HepG2 (cell line): Measurements from ENCODE around the gene MIS18A. TPM values are rescaled to one million over a fixed set of nuclear protein-coding genes. Genes with fewer than 3 reads are reported as not detected.

Experiments
- ATAC-seq: fragments of 200-7000 bp; cut with Tn5 transposase; 3 replicates; pipeline ENCODE4 v1.9.1; 2020; ENCODE audit warnings: mild to moderate bottlenecking, moderate library complexity
- BruUV-seq: library from RNA; stranded (reverse); fragments of 400-500 nt; replicated peaks from 2 replicates; lab custom pipeline; 2021; lab: Mats Ljungman, UMichigan
- CTCF ChIA-PET: fragments of 300-600 bp; formaldehyde crosslinking; extraction: SDS; loops from one replicate; lab custom pipeline; 2021; ENCODE audit warnings: low total read pairs, inconsistent platforms, low intra/inter-chr PET ratio; lab: Yijun Ruan, JAX
- POLR2A ChIA-PET: fragments of 350-600 bp; sonication (Branson Sonifier 250); formaldehyde crosslinking; loops from one replicate; lab custom pipeline; 2020; ENCODE audit warnings: antibody characterized with exemption, inconsistent platforms; lab: Yijun Ruan, JAX
- DNase-seq: peaks from one replicate; pipeline ENCODE4 v3.0.0-alpha.2; 2015; ENCODE audit warnings: low spot score
- FAIRE-seq: peaks from 3 replicates; lab custom pipeline; 2011; peaks lifted over from hg19 to GRCh38; lab: Jason Lieb, UNC
- H2AFZ ChIP-seq: one replicate; pipeline ENCODE4 v1.6.1; 2011; ENCODE audit warnings: low read length, inconsistent platforms
- H3K27ac ChIP-seq: fragments of 300-600 bp; 3 replicates; pipeline ENCODE4 v1.8.0; 2011; ENCODE audit warnings: mixed run types, mild to moderate bottlenecking, mixed read lengths, low read length, inconsistent platforms; ENCODE audit not compliant: insufficient read depth; ENCODE audit errors: extremely low read length
- H3K27me3 ChIP-seq, 2 experiments: fragments of 200-600 bp in 1 of 2; 2 replicates in 1 of 2; 3 replicates in 1 of 2; pipeline versions ENCODE4 v1.6.0 to v1.8.0; 2011; ENCODE audit warnings: low read length in 2 of 2, mild to moderate bottlenecking in 2 of 2, moderate library complexity in 2 of 2, inconsistent platforms in 1 of 2; ENCODE audit not compliant: insufficient read depth in 2 of 2, control insufficient read depth in 1 of 2
- H3K36me3 ChIP-seq, 2 experiments: fragments of 200-600 bp in 1 of 2; replicated peaks in 1 of 2; 2 replicates in 1 of 2; 3 replicates in 1 of 2; pipeline versions ENCODE4 v1.5.1 to v1.8.0; 2011; ENCODE audit warnings: low read length in 2 of 2, inconsistent platforms in 1 of 2; ENCODE audit not compliant: insufficient read depth in 2 of 2, control insufficient read depth in 1 of 2
- H3K4me1 ChIP-seq: 2 replicates; pipeline ENCODE4 v1.5.1; 2012; ENCODE audit warnings: low read length, inconsistent platforms; ENCODE audit not compliant: insufficient read depth
- H3K4me2 ChIP-seq: 2 replicates; pipeline ENCODE4 v1.6.0; 2011; ENCODE audit warnings: low read depth, low read length, inconsistent platforms
- H3K4me3 ChIP-seq, 3 experiments: fragments of 200-600 bp in 1 of 3; sonication (generic), shearing (Covaris generic) in 1 of 3; replicated peaks in 1 of 3; 2 replicates each; pipeline ENCODE4 v1.5.1; 2011 to 2016; ENCODE audit warnings: low read length in 3 of 3, inconsistent platforms in 2 of 3, low read depth in 2 of 3, mild to moderate bottlenecking in 2 of 3, control low read depth in 1 of 3, mixed read lengths in 1 of 3; ENCODE audit not compliant: insufficient read depth in 1 of 3
- H3K79me2 ChIP-seq: one replicate; pipeline ENCODE4 v1.6.1; 2011; ENCODE audit warnings: low read length, inconsistent platforms; ENCODE audit not compliant: insufficient read depth
- H3K9ac ChIP-seq: 2 replicates; pipeline ENCODE4 v1.6.0; 2011; ENCODE audit warnings: mild to moderate bottlenecking, low read depth, low read length, inconsistent platforms; ENCODE audit not compliant: insufficient read depth
- H3K9me3 ChIP-seq: 2 replicates; pipeline ENCODE4 v1.5.1; 2012; ENCODE audit warnings: mild to moderate bottlenecking, low read length
- H4K20me1 ChIP-seq: 2 replicates; pipeline ENCODE4 v1.6.0; 2011; ENCODE audit warnings: inconsistent platforms, mild to moderate bottlenecking, low read length, moderate library complexity; ENCODE audit not compliant: insufficient read depth
- CERS6 ChIP-seq: sonication (generic); formaldehyde crosslinking; IDR thresholded peaks from 2 replicates; pipeline ENCODE4 v1.5.0; 2020; ENCODE audit warnings: missing genetic modification reagents
- CREM ChIP-seq, 2 experiments: sonication (generic) in 1 of 2; formaldehyde crosslinking in 1 of 2; IDR thresholded peaks; 2 replicates each; pipeline versions ENCODE4 v1.4.0 to v1.6.1; 2016 to 2020; ENCODE audit warnings: antibody characterized with exemption in 1 of 2, mild to moderate bottlenecking in 1 of 2, missing genetic modification reagents in 1 of 2
- GMEB1 ChIP-seq: sonication (generic); formaldehyde crosslinking; IDR thresholded peaks from 2 replicates; pipeline ENCODE4 v1.5.1; 2020; ENCODE audit warnings: missing genetic modification reagents, mild to moderate bottlenecking, borderline replicate concordance
- HCFC1 ChIP-seq: fragments of 150-350 bp; IDR thresholded peaks from 2 replicates; pipeline ENCODE4 v1.6.1; 2014; ENCODE audit warnings: low read depth, low read length
- HMGA1 ChIP-seq: sonication (generic); formaldehyde crosslinking; conservative IDR thresholded peaks from 2 replicates; pipeline ENCODE4 v1.4.0; 2020; ENCODE audit warnings: missing genetic modification reagents
- KAT2B ChIP-seq: fragments of 150-350 bp; IDR thresholded peaks from 2 replicates; pipeline ENCODE4 v1.6.1; 2014; ENCODE audit warnings: low read depth, low read length, borderline replicate concordance
- MED8 ChIP-seq: sonication (generic); formaldehyde crosslinking; IDR thresholded peaks from 2 replicates; pipeline ENCODE4 v1.8.1; 2023; ENCODE audit warnings: mild to moderate bottlenecking, missing genetic modification reagents; ENCODE audit not compliant: insufficient replicate concordance
- NFE2L1 ChIP-seq: sonication (generic); formaldehyde crosslinking; IDR thresholded peaks from 2 replicates; pipeline ENCODE4 v1.4.0; 2020; ENCODE audit warnings: missing genetic modification reagents, mild to moderate bottlenecking, borderline replicate concordance
- SETDB1 ChIP-seq: sonication (generic); formaldehyde crosslinking; IDR thresholded peaks from 2 replicates; pipeline ENCODE4 v1.5.1; 2020; ENCODE audit warnings: missing genetic modification reagents, mild to moderate bottlenecking, borderline replicate concordance
- SMYD3 ChIP-seq: sonication (generic); formaldehyde crosslinking; IDR thresholded peaks from 2 replicates; pipeline ENCODE4 v1.8.1; 2023; ENCODE audit warnings: mild to moderate bottlenecking, missing genetic modification reagents
- SNAI1 ChIP-seq: sonication (generic); formaldehyde crosslinking; IDR thresholded peaks from 2 replicates; pipeline ENCODE4 v1.5.0; 2020; ENCODE audit warnings: mild to moderate bottlenecking, missing genetic modification reagents, borderline replicate concordance
- TCF12 ChIP-seq, 2 experiments: fragments of 450-650 bp in 1 of 2; sonication (generic) in 1 of 2; formaldehyde crosslinking in 1 of 2; IDR thresholded peaks; 2 replicates each; pipeline versions ENCODE4 v1.6.1 to v1.8.0; 2017 to 2022; ENCODE audit warnings: antibody characterized with exemption in 1 of 2, mild to moderate bottlenecking in 1 of 2, missing genetic modification reagents in 1 of 2, moderate library complexity in 1 of 2
- ZNF136 ChIP-seq: sonication (generic); formaldehyde crosslinking; IDR thresholded peaks from 2 replicates; pipeline ENCODE4 v1.8.1; 2022; ENCODE audit warnings: low read depth, mild to moderate bottlenecking, moderate library complexity, missing genetic modification reagents
- ZNF230 ChIP-seq: sonication (generic); formaldehyde crosslinking; IDR thresholded peaks from 2 replicates; pipeline ENCODE4 v1.4.0; 2020; ENCODE audit warnings: mild to moderate bottlenecking, missing genetic modification reagents
- ZNF672 ChIP-seq: sonication (generic); formaldehyde crosslinking; IDR thresholded peaks from 2 replicates; pipeline ENCODE4 v1.8.1; 2022; ENCODE audit warnings: missing genetic modification reagents
- ZNF773 ChIP-seq: sonication (generic); formaldehyde crosslinking; IDR thresholded peaks from 2 replicates; pipeline ENCODE4 v1.4.0; 2020; ENCODE audit warnings: missing genetic modification reagents, borderline replicate concordance
- WGBS: methylation state at CpG from one replicate; pipeline ENCODE4 v1.1.6; 2017; ENCODE audit warnings: low lambda C conversion rate; 5-methylcytosine and 5-hydroxymethylcytosine counted together
- in situ Hi-C: cut with HindIII; loops from 2 replicates; pipeline ENCODE4 v1.10.0; 2017; ENCODE audit warnings: low pct_unique_long_range_greater_than_20kb; ENCODE audit not compliant: extremely low pct_ligation_motif_present
- intact Hi-C: fragments of 100-400 bp; cut with micrococcal nuclease; formaldehyde crosslinking; loops from one replicate; pipeline ENCODE4 v1.10.0; 2022; ENCODE audit not compliant: unreplicated experiment
- polyA plus RNA-seq, 8 experiments: library from polyadenylated mRNA; depleted of rRNA in 3 of 8; stranded (reverse) in 7 of 8; unstranded in 1 of 8; fragments of >200 nt; fragmentation: Illumina TruSeq in 4 of 8; extraction: Trizol in 4 of 8; gene quantifications; 2 replicates each; pipeline versions ENCODE4 v1.2.1 to v1.2.3, GENCODE V29; 2011 to 2016; ENCODE audit warnings: low read depth in 4 of 8, missing spikeins in 1 of 8, mixed read lengths in 1 of 8; ENCODE audit not compliant: insufficient read depth in 1 of 8
- total RNA-seq, 5 experiments: library from RNA; depleted of rRNA; stranded (reverse); fragments of >200 nt; fragmentation: Illumina TruSeq; extraction: Trizol; gene quantifications; 2 replicates each; pipeline ENCODE4 v1.2.3, GENCODE V29; 2016; ENCODE audit warnings: low read depth in 1 of 5
- TF ChIP-seq, protein P1 (sequence below): IDR thresholded peaks from 2 replicates; pipeline ENCODE4 v1.6.1; 2016; ENCODE audit warnings: mild to moderate bottlenecking
- TF ChIP-seq, protein P2 (sequence below): sonication (generic); formaldehyde crosslinking; IDR thresholded peaks from 2 replicates; pipeline ENCODE4 v1.4.0; 2020; ENCODE audit warnings: mild to moderate bottlenecking, missing genetic modification reagents
- TF ChIP-seq, protein P3 (sequence below): IDR thresholded peaks from 2 replicates; pipeline ENCODE4 v1.6.1; 2016; ENCODE audit warnings: mild to moderate bottlenecking, missing biosample characterization, missing genetic modification reagents
- TF ChIP-seq, protein P4 (sequence below): sonication (generic); IDR thresholded peaks from 2 replicates; pipeline ENCODE4 v1.6.1; 2016; ENCODE audit warnings: low read depth, borderline replicate concordance

The MIS18A gene
- total and polyA plus RNA-seq, 2 of the 13 experiments (the other 11 are each of a cell fraction or from before 2014, with no cell fraction given), result 11.2 to 41.4 TPM

GRCh38 chr21:32303385-32303784 lies 24.5 kb upstream of the MIS18A start:
- BruUV-seq, result no TSS peak
- H2AFZ ChIP-seq, result no peak overlapping the region
- no peak for FAIRE-seq
- TF ChIP-seq ZNF773 (CRISPR knock-in tag), result no peak
- no peak for TF ChIP-seq SMYD3 (CRISPR knock-in tag)
- TF ChIP-seq NFE2L1 (CRISPR knock-in tag), result no peak
- no peak for TF ChIP-seq TCF12 (IDR thresholded peaks at IDR 0.05)
- no peak for TF ChIP-seq TCF12 (CRISPR knock-in tag; IDR thresholded peaks at IDR 0.05)
- TF ChIP-seq HCFC1, result no peak
- TF ChIP-seq SNAI1 (CRISPR knock-in tag), result no peak
- TF ChIP-seq CERS6 (CRISPR knock-in tag), result no peak
- TF ChIP-seq, protein P1, sequence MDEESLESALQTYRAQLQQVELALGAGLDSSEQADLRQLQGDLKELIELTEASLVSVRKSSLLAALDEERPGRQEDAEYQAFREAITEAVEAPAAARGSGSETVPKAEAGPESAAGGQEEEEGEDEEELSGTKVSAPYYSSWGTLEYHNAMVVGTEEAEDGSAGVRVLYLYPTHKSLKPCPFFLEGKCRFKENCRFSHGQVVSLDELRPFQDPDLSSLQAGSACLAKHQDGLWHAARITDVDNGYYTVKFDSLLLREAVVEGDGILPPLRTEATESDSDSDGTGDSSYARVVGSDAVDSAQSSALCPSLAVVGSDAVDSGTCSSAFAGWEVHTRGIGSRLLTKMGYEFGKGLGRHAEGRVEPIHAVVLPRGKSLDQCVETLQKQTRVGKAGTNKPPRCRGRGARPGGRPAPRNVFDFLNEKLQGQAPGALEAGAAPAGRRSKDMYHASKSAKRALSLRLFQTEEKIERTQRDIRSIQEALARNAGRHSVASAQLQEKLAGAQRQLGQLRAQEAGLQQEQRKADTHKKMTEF (CRISPR knock-in tag), result no peak
- no peak for TF ChIP-seq HMGA1 (CRISPR knock-in tag)
- TF ChIP-seq SETDB1, result no peak
- no peak for TF ChIP-seq KAT2B
- no peak for TF ChIP-seq CREM (IDR thresholded peaks at IDR 0.05)
- no peak for TF ChIP-seq CREM (CRISPR knock-in tag; IDR thresholded peaks at IDR 0.05)
- TF ChIP-seq, protein P2, sequence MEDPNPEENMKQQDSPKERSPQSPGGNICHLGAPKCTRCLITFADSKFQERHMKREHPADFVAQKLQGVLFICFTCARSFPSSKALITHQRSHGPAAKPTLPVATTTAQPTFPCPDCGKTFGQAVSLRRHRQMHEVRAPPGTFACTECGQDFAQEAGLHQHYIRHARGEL (CRISPR knock-in tag), result no peak
- TF ChIP-seq ZNF672 (CRISPR knock-in tag), result no peak
- TF ChIP-seq, protein P3, sequence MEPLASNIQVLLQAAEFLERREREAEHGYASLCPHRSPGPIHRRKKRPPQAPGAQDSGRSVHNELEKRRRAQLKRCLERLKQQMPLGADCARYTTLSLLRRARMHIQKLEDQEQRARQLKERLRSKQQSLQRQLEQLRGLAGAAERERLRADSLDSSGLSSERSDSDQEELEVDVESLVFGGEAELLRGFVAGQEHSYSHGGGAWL (CRISPR knock-in tag), result no peak
- TF ChIP-seq GMEB1 (CRISPR knock-in tag), result no peak
- TF ChIP-seq, protein P4, sequence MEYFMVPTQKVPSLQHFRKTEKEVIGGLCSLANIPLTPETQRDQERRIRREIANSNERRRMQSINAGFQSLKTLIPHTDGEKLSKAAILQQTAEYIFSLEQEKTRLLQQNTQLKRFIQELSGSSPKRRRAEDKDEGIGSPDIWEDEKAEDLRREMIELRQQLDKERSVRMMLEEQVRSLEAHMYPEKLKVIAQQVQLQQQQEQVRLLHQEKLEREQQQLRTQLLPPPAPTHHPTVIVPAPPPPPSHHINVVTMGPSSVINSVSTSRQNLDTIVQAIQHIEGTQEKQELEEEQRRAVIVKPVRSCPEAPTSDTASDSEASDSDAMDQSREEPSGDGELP, result no peak
- TF ChIP-seq ZNF136 (CRISPR knock-in tag), result no peak
- TF ChIP-seq MED8, result no peak
- no peak for TF ChIP-seq ZNF230 (CRISPR knock-in tag)
- H3K36me3 ChIP-seq, result no peaks in the 10 kb centered on the region; a peak in 1 of 5 replicates
- 94% methylated on average over 1 of the region's 1 CpG for WGBS
- CTCF ChIA-PET, result no interaction called here
- H4K20me1 ChIP-seq, result no peaks in the 10 kb centered on the region
- ATAC-seq, result no peak
- in situ Hi-C loops, result no loop called here
- H3K27me3 ChIP-seq, result no peaks in the 10 kb centered on the region
- no peak overlapping the region for H3K4me3 ChIP-seq
- POLR2A ChIA-PET, result interaction anchor here (1.4 kb wide), 1 partner anchor 12 kb away, joined by 4 read pairs; no protein-coding TSS in a partner anchor
- H3K9ac ChIP-seq, result no peak overlapping the region
- no peaks in the 10 kb centered on the region for H3K9me3 ChIP-seq
- H3K4me1 ChIP-seq, result peaks cover 48% of the 10 kb centered on the region
- H3K27ac ChIP-seq, result no peak overlapping the region
- no peak for DNase-seq
- intact Hi-C loops, result no loop called here
- no peaks in the 10 kb centered on the region for H3K79me2 ChIP-seq
- H3K4me2 ChIP-seq, result no peak overlapping the region
